ENCODE measurements around the gene TRIM21.

TRIM21 gene

GRCh38 chr11:4385978-4386740 is 7.3 kb downstream of the TRIM21 start:
- H4K20me1 ChIP-seq (ENCODE audit: insufficient read depth, low read length) = no peaks in the 10 kb centered on the region
- TF ChIP-seq EZH2 (IDR thresholded peaks at IDR 0.05; ENCODE audit: borderline replicate concordance, low read length) (no peak), CTCF (IDR thresholded peaks at IDR 0.05; ENCODE audit: low read length) (no peak)
- H2AFZ ChIP-seq (ENCODE audit: low read length) = no peak overlapping the region
- peaks cover 27% of the 10 kb centered on the region for H3K36me3 ChIP-seq (ENCODE audit: insufficient read depth, low read length)
- H3K79me2 ChIP-seq (ENCODE audit: insufficient read depth, low read length) = no peaks in the 10 kb centered on the region
- H3K9ac ChIP-seq (ENCODE audit: low read length) = no peak overlapping the region
- H3K4me2 ChIP-seq (ENCODE audit: low read length) = no peak overlapping the region
- H3K9me3 ChIP-seq (ENCODE audit: low read length) = no peaks in the 10 kb centered on the region
- H3K4me1 ChIP-seq (ENCODE audit: insufficient read depth, low read length, severe bottlenecking) = no peaks in the 10 kb centered on the region
- no peaks in the 10 kb centered on the region for H3F3A ChIP-seq (ENCODE audit: insufficient read depth, low read length)
- H3K27me3 ChIP-seq (ENCODE audit: insufficient read depth, low read length) = no peaks in the 10 kb centered on the region
- no peak overlapping the region for H3K27ac ChIP-seq (ENCODE audit: low read depth, low read length, poor library complexity, severe bottlenecking)
- no peak overlapping the region for H3K4me3 ChIP-seq (ENCODE audit: low read depth, low read length, poor library complexity, severe bottlenecking)
- no peaks in the 10 kb centered on the region for H3K9me2 ChIP-seq (ENCODE audit: low read depth, low read length)

- Histone ChIP-seq H3K4me3 (ENCODE audit: low read depth, low read length, poor library complexity, severe bottlenecking) (no peak overlapping the region), H2AFZ (ENCODE audit: low read length) (no peak overlapping the region)
- TF ChIP-seq CTCF (IDR thresholded peaks at IDR 0.05; ENCODE audit: low read length) (no peak), EZH2 (IDR thresholded peaks at IDR 0.05; ENCODE audit: borderline replicate concordance, low read length) (no peak)
Measured at GRCh38 chr11:4381901-4382300, 11.6 kb downstream of the TRIM21 start.

GRCh38 chr11:4375431-4376140 is 17.9 kb downstream of the TRIM21 start:
- Histone ChIP-seq H3K9me3 (ENCODE audit: low read length) (no peaks in the 10 kb centered on the region), H4K20me1 (ENCODE audit: insufficient read depth, low read length) (no peaks in the 10 kb centered on the region), H3K27ac (ENCODE audit: low read depth, low read length, poor library complexity, severe bottlenecking) (no peak overlapping the region), H3K4me1 (ENCODE audit: insufficient read depth, low read length, severe bottlenecking) (no peaks in the 10 kb centered on the region), H2AFZ (ENCODE audit: low read length) (no peak overlapping the region), H3K4me3 (ENCODE audit: low read depth, low read length, poor library complexity, severe bottlenecking) (no peak overlapping the region), H3F3A (ENCODE audit: insufficient read depth, low read length) (no peaks in the 10 kb centered on the region), H3K27me3 (ENCODE audit: insufficient read depth, low read length) (no peaks in the 10 kb centered on the region; the same call in 1 of the 2 replicates), H3K79me2 (ENCODE audit: insufficient read depth, low read length) (no peaks in the 10 kb centered on the region), H3K4me2 (ENCODE audit: low read length) (no peak overlapping the region), H3K9ac (ENCODE audit: low read length) (no peak overlapping the region), H3K9me2 (ENCODE audit: low read depth, low read length) (no peaks in the 10 kb centered on the region), H3K36me3 (ENCODE audit: insufficient read depth, low read length) (no peaks in the 10 kb centered on the region)
- TF ChIP-seq EZH2 (IDR thresholded peaks at IDR 0.05; ENCODE audit: borderline replicate concordance, low read length) = no peak
- TF ChIP-seq CTCF (IDR thresholded peaks at IDR 0.05; ENCODE audit: low read length) = no peak

More at GRCh38 chr11:4381901-4382300, 11.6 kb downstream of the TRIM21 start:
- H4K20me1 ChIP-seq (ENCODE audit: insufficient read depth, low read length) = no peaks in the 10 kb centered on the region
- no peak overlapping the region for H3K4me2 ChIP-seq (ENCODE audit: low read length)
- H3K27me3 ChIP-seq (ENCODE audit: insufficient read depth, low read length) = no peaks in the 10 kb centered on the region
- H3K27ac ChIP-seq (ENCODE audit: low read depth, low read length, poor library complexity, severe bottlenecking) = no peak overlapping the region
- H3K79me2 ChIP-seq (ENCODE audit: insufficient read depth, low read length) = no peaks in the 10 kb centered on the region
- no peaks in the 10 kb centered on the region for H3K4me1 ChIP-seq (ENCODE audit: insufficient read depth, low read length, severe bottlenecking)
- H3K9me3 ChIP-seq (ENCODE audit: low read length) = no peaks in the 10 kb centered on the region
- no peaks in the 10 kb centered on the region for H3K9me2 ChIP-seq (ENCODE audit: low read depth, low read length)
- H3F3A ChIP-seq (ENCODE audit: insufficient read depth, low read length) = no peaks in the 10 kb centered on the region
- H3K36me3 ChIP-seq (ENCODE audit: insufficient read depth, low read length) = no peaks in the 10 kb centered on the region; the same call in 1 of the 2 replicates
- no peak overlapping the region for H3K9ac ChIP-seq (ENCODE audit: low read length)

All from OCI-LY1 (cell line).